Measurements from ENCODE around the gene SLC35F2.

The SLC35F2 gene

GRCh38 chr11:107757661-107758060 lies 100.9 kb downstream of the SLC35F2 start:
- POLR2A ChIA-PET = no interaction called here
- H3K27ac ChIP-seq (ENCODE audit: insufficient read depth in 1 of 2, low read depth in 1 of 2, low read length in 2 of 2, poor library complexity in 1 of 2, severe bottlenecking in 2 of 2) = no peak overlapping the region
- H3K4me3 ChIP-seq (ENCODE audit: control insufficient read depth in 1 of 7, extremely low read depth in 1 of 7, insufficient read depth in 4 of 7, low read depth in 2 of 7, low read length in 6 of 7) = no peak overlapping the region
- H3K9me3 ChIP-seq (ENCODE audit: control extremely low read depth in 1 of 5, control insufficient read depth in 4 of 5, insufficient read depth in 2 of 5, low read depth in 1 of 5, low read length in 4 of 5) = peaks cover 0 to 3% (median 0%) of the 10 kb centered on the region in 5 experiments
- H3K27me3 ChIP-seq (replicated peaks in 2 of 5; ENCODE audit: control insufficient read depth in 4 of 5, insufficient read depth in 5 of 5, low read length in 4 of 5) = peaks cover 0 to 3% (median 0%) of the 10 kb centered on the region in 5 experiments
- H3K4me1 ChIP-seq (ENCODE audit: control extremely low read depth in 1 of 4, control insufficient read depth in 4 of 4, insufficient read depth in 4 of 4, low read length in 3 of 4) = no peaks in the 10 kb centered on the region
- no peak for DNase-seq
- CTCF ChIA-PET = no interaction called here
- no CpG with 5 or more reads among the region's 1 CpG for WGBS (ENCODE audit: insufficient coverage)
- H3K36me3 ChIP-seq (ENCODE audit: control insufficient read depth in 4 of 4, insufficient read depth in 4 of 4, low read length in 3 of 4) = no peaks in the 10 kb centered on the region

- no peak for DNase-seq
- no peak overlapping the region for H3K27ac ChIP-seq (ENCODE audit: insufficient read depth in 1 of 2, low read depth in 1 of 2, low read length in 2 of 2, poor library complexity in 1 of 2, severe bottlenecking in 2 of 2)
- peaks cover 0 to 3% (median 0%) of the 10 kb centered on the region in 5 experiments for H3K27me3 ChIP-seq (replicated peaks in 2 of 5; ENCODE audit: control insufficient read depth in 4 of 5, insufficient read depth in 5 of 5, low read length in 4 of 5)
- no peaks in the 10 kb centered on the region for H3K4me1 ChIP-seq (ENCODE audit: control extremely low read depth in 1 of 4, control insufficient read depth in 4 of 4, insufficient read depth in 4 of 4, low read length in 3 of 4)
- ChIA-PET CTCF (interaction anchor here (0.8 kb wide), 1 partner anchor 193 kb away, joined by 3 read pairs; no protein-coding TSS in a partner anchor), POLR2A (no interaction called here)
- H3K9me3 ChIP-seq (ENCODE audit: control extremely low read depth in 1 of 5, control insufficient read depth in 4 of 5, insufficient read depth in 2 of 5, low read depth in 1 of 5, low read length in 4 of 5) = peaks cover 0 to 3% (median 0%) of the 10 kb centered on the region in 5 experiments
- H3K36me3 ChIP-seq (ENCODE audit: control insufficient read depth in 4 of 4, insufficient read depth in 4 of 4, low read length in 3 of 4) = no peaks in the 10 kb centered on the region
- WGBS (ENCODE audit: insufficient coverage) = 88% methylated on average over 1 of the region's 1 CpG
- no peak overlapping the region for H3K4me3 ChIP-seq (ENCODE audit: control insufficient read depth in 1 of 7, extremely low read depth in 1 of 7, insufficient read depth in 4 of 7, low read depth in 2 of 7, low read length in 6 of 7)
Measured at GRCh38 chr11:107756553-107756952, 102.0 kb downstream of the SLC35F2 start.

- DNase-seq = no peak
- Histone ChIP-seq H3K27me3 (replicated peaks in 2 of 5; ENCODE audit: control insufficient read depth in 4 of 5, insufficient read depth in 5 of 5, low read length in 4 of 5) (peaks cover 0 to 3% (median 0%) of the 10 kb centered on the region in 5 experiments), H3K27ac (ENCODE audit: insufficient read depth in 1 of 2, low read depth in 1 of 2, low read length in 2 of 2, poor library complexity in 1 of 2, severe bottlenecking in 2 of 2) (no peak overlapping the region), H3K36me3 (ENCODE audit: control insufficient read depth in 4 of 4, insufficient read depth in 4 of 4, low read length in 3 of 4) (no peaks in the 10 kb centered on the region), H3K9me3 (ENCODE audit: control extremely low read depth in 1 of 5, control insufficient read depth in 4 of 5, insufficient read depth in 2 of 5, low read depth in 1 of 5, low read length in 4 of 5) (no peaks in the 10 kb centered on the region), H3K4me3 (ENCODE audit: control insufficient read depth in 1 of 7, extremely low read depth in 1 of 7, insufficient read depth in 4 of 7, low read depth in 2 of 7, low read length in 6 of 7) (no peak overlapping the region), H3K4me1 (ENCODE audit: control extremely low read depth in 1 of 4, control insufficient read depth in 4 of 4, insufficient read depth in 4 of 4, low read length in 3 of 4) (no peaks in the 10 kb centered on the region)
- POLR2A ChIA-PET = no interaction called here
- CTCF ChIA-PET = no interaction called here
- WGBS (ENCODE audit: insufficient coverage) = no CpG with 5 or more reads among the region's 2 CpGs
Measured at GRCh38 chr11:107752949-107753822, 105.4 kb downstream of the SLC35F2 start.

GRCh38 chr11:107752508-107752907 lies 106.1 kb downstream of the SLC35F2 start:
- Histone ChIP-seq H3K36me3 (ENCODE audit: control insufficient read depth in 4 of 4, insufficient read depth in 4 of 4, low read length in 3 of 4) (no peaks in the 10 kb centered on the region), H3K4me3 (ENCODE audit: control insufficient read depth in 1 of 7, extremely low read depth in 1 of 7, insufficient read depth in 4 of 7, low read depth in 2 of 7, low read length in 6 of 7) (no peak overlapping the region), H3K9me3 (ENCODE audit: control extremely low read depth in 1 of 5, control insufficient read depth in 4 of 5, insufficient read depth in 2 of 5, low read depth in 1 of 5, low read length in 4 of 5) (no peaks in the 10 kb centered on the region), H3K4me1 (ENCODE audit: control extremely low read depth in 1 of 4, control insufficient read depth in 4 of 4, insufficient read depth in 4 of 4, low read length in 3 of 4) (no peaks in the 10 kb centered on the region), H3K27me3 (replicated peaks in 2 of 5; ENCODE audit: control insufficient read depth in 4 of 5, insufficient read depth in 5 of 5, low read length in 4 of 5) (peaks cover 0 to 3% (median 0%) of the 10 kb centered on the region in 5 experiments), H3K27ac (ENCODE audit: insufficient read depth in 1 of 2, low read depth in 1 of 2, low read length in 2 of 2, poor library complexity in 1 of 2, severe bottlenecking in 2 of 2) (no peak overlapping the region)
- POLR2A ChIA-PET = no interaction called here
- 78% methylated on average over 3 of the region's 5 CpGs for WGBS (ENCODE audit: insufficient coverage)
- no peak for DNase-seq
- CTCF ChIA-PET = no interaction called here

- Histone ChIP-seq H3K36me3 (ENCODE audit: control insufficient read depth in 4 of 4, insufficient read depth in 4 of 4, low read length in 3 of 4) (no peaks in the 10 kb centered on the region), H3K4me3 (ENCODE audit: control insufficient read depth in 1 of 7, extremely low read depth in 1 of 7, insufficient read depth in 4 of 7, low read depth in 2 of 7, low read length in 6 of 7) (no peak overlapping the region), H3K9me3 (ENCODE audit: control extremely low read depth in 1 of 5, control insufficient read depth in 4 of 5, insufficient read depth in 2 of 5, low read depth in 1 of 5, low read length in 4 of 5) (no peaks in the 10 kb centered on the region), H3K4me1 (ENCODE audit: control extremely low read depth in 1 of 4, control insufficient read depth in 4 of 4, insufficient read depth in 4 of 4, low read length in 3 of 4) (no peaks in the 10 kb centered on the region), H3K27ac (ENCODE audit: insufficient read depth in 1 of 2, low read depth in 1 of 2, low read length in 2 of 2, poor library complexity in 1 of 2, severe bottlenecking in 2 of 2) (no peak overlapping the region), H3K27me3 (replicated peaks in 2 of 5; ENCODE audit: control insufficient read depth in 4 of 5, insufficient read depth in 5 of 5, low read length in 4 of 5) (peaks cover 0 to 2% (median 0%) of the 10 kb centered on the region in 5 experiments)
- POLR2A ChIA-PET = no interaction called here
- CTCF ChIA-PET = no interaction called here
- 73% methylated on average over 5 of the region's 9 CpGs for WGBS (ENCODE audit: insufficient coverage)
- no peak for DNase-seq
Measured at GRCh38 chr11:107751082-107751481, 107.5 kb downstream of the SLC35F2 start.

- Histone ChIP-seq H3K27ac (ENCODE audit: insufficient read depth in 1 of 2, low read depth in 1 of 2, low read length in 2 of 2, poor library complexity in 1 of 2, severe bottlenecking in 2 of 2) (no peak overlapping the region), H3K4me3 (ENCODE audit: control insufficient read depth in 1 of 7, extremely low read depth in 1 of 7, insufficient read depth in 4 of 7, low read depth in 2 of 7, low read length in 6 of 7) (no peak overlapping the region), H3K4me1 (ENCODE audit: control extremely low read depth in 1 of 4, control insufficient read depth in 4 of 4, insufficient read depth in 4 of 4, low read length in 3 of 4) (no peaks in the 10 kb centered on the region), H3K36me3 (ENCODE audit: control insufficient read depth in 4 of 4, insufficient read depth in 4 of 4, low read length in 3 of 4) (no peaks in the 10 kb centered on the region), H3K27me3 (replicated peaks in 2 of 5; ENCODE audit: control insufficient read depth in 4 of 5, insufficient read depth in 5 of 5, low read length in 4 of 5) (peaks cover 0 to 2% (median 0%) of the 10 kb centered on the region in 5 experiments), H3K9me3 (ENCODE audit: control extremely low read depth in 1 of 5, control insufficient read depth in 4 of 5, insufficient read depth in 2 of 5, low read depth in 1 of 5, low read length in 4 of 5) (no peaks in the 10 kb centered on the region)
- ChIA-PET CTCF (no interaction called here), POLR2A (no interaction called here)
- no peak for DNase-seq
- WGBS (ENCODE audit: insufficient coverage) = 98% methylated on average over 9 of the region's 15 CpGs
Measured at GRCh38 chr11:107750313-107750712, 108.3 kb downstream of the SLC35F2 start.

- no peaks in the 10 kb centered on the region for H3K9me3 ChIP-seq (ENCODE audit: control extremely low read depth in 1 of 5, control insufficient read depth in 4 of 5, insufficient read depth in 2 of 5, low read depth in 1 of 5, low read length in 4 of 5)
- ChIA-PET POLR2A (no interaction called here), CTCF (no interaction called here)
- H3K27ac ChIP-seq (ENCODE audit: insufficient read depth in 1 of 2, low read depth in 1 of 2, low read length in 2 of 2, poor library complexity in 1 of 2, severe bottlenecking in 2 of 2) = no peak overlapping the region
- no peak overlapping the region for H3K4me3 ChIP-seq (ENCODE audit: control insufficient read depth in 1 of 7, extremely low read depth in 1 of 7, insufficient read depth in 4 of 7, low read depth in 2 of 7, low read length in 6 of 7)
- H3K27me3 ChIP-seq (replicated peaks in 2 of 5; ENCODE audit: control insufficient read depth in 4 of 5, insufficient read depth in 5 of 5, low read length in 4 of 5) = peaks cover 0 to 2% (median 0%) of the 10 kb centered on the region in 5 experiments
- WGBS (ENCODE audit: insufficient coverage) = 60% methylated on average over 1 of the region's 2 CpGs
- no peaks in the 10 kb centered on the region for H3K36me3 ChIP-seq (ENCODE audit: control insufficient read depth in 4 of 4, insufficient read depth in 4 of 4, low read length in 3 of 4)
- no peaks in the 10 kb centered on the region for H3K4me1 ChIP-seq (ENCODE audit: control extremely low read depth in 1 of 4, control insufficient read depth in 4 of 4, insufficient read depth in 4 of 4, low read length in 3 of 4)
- DNase-seq = no peak
Measured at GRCh38 chr11:107747622-107748021, 111.0 kb downstream of the SLC35F2 start.
